Erythroblast (primary cell): ENCODE results near the gene TJAP1.

ENCODE experiments used
- DNase-seq, 2 experiments: peaks; one replicate each; lab custom pipeline; 2025; lab: John Stamatoyannopoulos, UW
- GATA1 ChIP-seq: IDR thresholded peaks from 2 replicates; pipeline ENCODE4 v1.6.1; 2011; ENCODE audit warnings: low read depth, mild to moderate bottlenecking, control low read depth, low read length, moderate library complexity
- POLR2A ChIP-seq: IDR thresholded peaks from 2 replicates; pipeline ENCODE4 v1.6.1; 2011; ENCODE audit warnings: mild to moderate bottlenecking, low read length

Gene TJAP1

DNA sequence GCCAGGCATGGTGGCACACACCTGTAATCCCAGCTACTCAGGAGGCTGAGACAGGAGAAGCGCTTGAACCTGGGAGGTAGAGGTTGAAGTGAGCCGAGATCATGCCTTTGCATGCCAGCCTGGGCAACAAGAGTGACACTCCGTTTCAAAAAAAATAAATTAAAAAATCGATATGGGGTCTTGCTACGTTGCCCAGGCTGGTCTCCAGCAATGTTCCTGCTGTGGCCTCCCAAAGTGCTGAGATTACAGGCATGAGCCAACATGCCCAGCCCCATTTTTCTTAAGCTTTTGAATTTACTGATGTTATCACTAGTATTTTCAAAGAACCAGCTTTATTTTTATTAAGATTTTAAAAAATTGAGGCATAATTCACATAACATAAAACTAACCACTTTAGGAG is 63.1 kb downstream of the TJAP1 start:
- no peak for TF ChIP-seq POLR2A
- no peak for TF ChIP-seq GATA1
- no peak for DNase-seq

DNA sequence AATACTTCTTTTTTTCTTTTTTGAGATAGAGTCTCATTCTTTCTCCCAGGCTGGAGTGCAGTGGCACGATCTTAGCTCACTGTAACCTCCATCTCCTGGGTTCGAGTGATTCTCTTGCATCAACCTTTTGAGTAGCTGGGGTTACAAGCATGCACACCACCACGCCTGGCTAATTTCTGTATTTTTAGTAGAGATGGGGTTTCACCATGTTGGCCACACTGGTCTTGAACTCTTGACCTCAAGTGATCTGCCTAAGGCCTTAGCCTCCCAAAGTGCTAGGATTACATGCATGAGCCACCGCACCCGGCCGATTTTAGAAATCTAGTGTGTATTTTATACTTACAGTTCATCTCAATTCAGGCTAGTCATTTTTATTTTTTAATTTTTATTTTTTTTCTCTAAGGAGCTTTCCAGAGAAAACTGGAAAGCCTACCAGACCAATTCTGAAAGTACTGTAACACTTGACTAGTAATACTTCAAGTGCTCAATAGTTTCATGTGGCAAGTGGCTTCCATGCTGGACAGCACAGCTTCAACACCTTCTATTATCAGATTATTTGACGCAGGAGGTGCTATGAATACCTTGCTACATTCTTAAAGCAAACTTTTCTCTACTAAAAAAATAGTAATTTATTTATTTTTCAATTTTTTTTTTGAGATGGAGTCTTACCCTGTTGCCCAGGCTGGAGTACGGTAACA is 64.6 kb downstream of the TJAP1 start:
- DNase-seq: no peak
- TF ChIP-seq POLR2A: no peak

DNA sequence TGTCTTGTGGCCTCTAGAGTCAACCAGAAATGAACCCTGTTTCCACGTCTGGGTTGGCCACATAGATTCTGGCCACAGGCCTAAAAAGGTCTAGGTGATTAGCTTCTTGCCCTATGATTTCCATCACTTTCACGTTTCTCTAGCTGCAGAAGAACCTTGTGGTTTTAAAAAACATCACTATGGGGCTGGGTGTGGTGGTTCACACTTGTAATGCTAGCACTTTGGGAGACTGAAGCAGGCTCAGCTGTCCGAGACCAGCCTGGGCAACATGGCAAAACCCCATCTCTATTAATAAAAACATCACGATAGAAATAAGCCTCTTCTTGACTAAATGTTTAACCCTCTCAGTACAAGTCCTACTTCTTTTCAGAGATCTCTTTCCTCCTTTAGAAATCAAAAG is 67.1 kb downstream of the TJAP1 start:
- no peak for DNase-seq
- no peak for TF ChIP-seq GATA1
- TF ChIP-seq POLR2A: no peak

DNA sequence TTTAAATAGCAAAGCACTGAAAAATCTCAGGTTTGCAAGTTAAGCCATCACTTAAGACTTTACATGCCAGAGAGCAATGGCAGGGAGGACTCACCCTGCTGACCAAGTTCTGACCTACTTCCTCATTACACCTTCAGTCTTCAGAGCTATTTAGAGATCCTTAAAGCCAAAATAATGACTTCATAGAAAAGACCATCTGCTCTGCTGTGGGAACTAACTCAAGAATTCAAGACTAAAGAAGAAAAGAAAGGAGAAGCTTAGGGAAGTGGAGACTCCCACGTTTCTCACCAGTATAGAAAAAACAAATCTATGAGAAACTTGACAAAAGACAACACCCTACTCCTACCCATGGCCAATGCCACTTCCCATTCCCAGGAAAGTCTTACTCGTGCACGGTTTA is 69.9 kb downstream of the TJAP1 start:
- TF ChIP-seq POLR2A (no peak), GATA1 (no peak)
- no peak for DNase-seq
